Kidney (tissue), 14 donors: ENCODE measurements around the gene ABCB10. TPM values are rescaled to one million over a fixed set of nuclear protein-coding genes. Genes with fewer than 3 reads are reported as not detected.

Experiments used
- DNase-seq, 5 donors: peaks; one replicate each; pipeline ENCODE4 v3.0.0-alpha.2; 2013 to 2020
- FAIRE-seq: peaks from 2 replicates; lab custom pipeline; 2012; peaks lifted over from hg19 to GRCh38; lab: Jason Lieb, UNC
- H3K27ac ChIP-seq, 2 donors: one replicate each; pipeline ENCODE4 v1.7.0; 2013; ENCODE audit warnings: low read depth in 2 of 2, low read length in 2 of 2, inconsistent platforms in 1 of 2
- H3K27me3 ChIP-seq: one replicate; pipeline ENCODE4 v1.7.1; 2013; ENCODE audit warnings: low read length, inconsistent platforms; ENCODE audit not compliant: control insufficient read depth, insufficient read depth
- H3K36me3 ChIP-seq, 3 donors: one replicate each; pipeline versions ENCODE4 v1.7.0 to v1.7.1; 2013; ENCODE audit warnings: low read length in 3 of 3, control low read depth in 1 of 3, inconsistent platforms in 1 of 3; ENCODE audit not compliant: insufficient read depth in 3 of 3, control insufficient read depth in 2 of 3
- H3K4me1 ChIP-seq, 3 donors: one replicate each; pipeline versions ENCODE4 v1.7.0 to v1.7.1; 2013; ENCODE audit warnings: low read length in 3 of 3, inconsistent platforms in 1 of 3, low read depth in 1 of 3; ENCODE audit not compliant: control insufficient read depth in 2 of 3, insufficient read depth in 2 of 3
- H3K4me3 ChIP-seq, 3 donors: one replicate each; pipeline versions ENCODE4 v1.7.0 to v1.8.1; 2013; ENCODE audit warnings: low read length in 3 of 3, control low read depth in 1 of 3, inconsistent platforms in 1 of 3
- H3K9ac ChIP-seq, 3 donors: one replicate each; pipeline versions ENCODE4 v1.7.0 to v1.7.1; 2013; ENCODE audit warnings: low read length in 3 of 3, control low read depth in 1 of 3, inconsistent platforms in 1 of 3
- H3K9me3 ChIP-seq, 3 donors: one replicate each; pipeline versions ENCODE4 v1.7.0 to v1.7.1; 2013; ENCODE audit warnings: low read length in 3 of 3, control low read depth in 1 of 3, inconsistent platforms in 1 of 3; ENCODE audit not compliant: control insufficient read depth in 2 of 3, insufficient read depth in 1 of 3
- intact Hi-C: fragments of 100-400 bp; cut with DNase I; formaldehyde crosslinking; loops from one replicate; pipeline ENCODE4 v1.11.1; 2022
- polyA plus RNA-seq: library from polyadenylated mRNA; stranded (reverse); fragments of 350-450 nt; fragmentation: Illumina TruSeq; extraction: RNeasy Lipid Tissue Mini Kit (QIAGEN cat#74804); gene quantifications from one replicate; pipeline ENCODE4 v1.2.3, GENCODE V29; 2014; ENCODE audit warnings: low read depth, low replicate concordance; ENCODE audit not compliant: insufficient read depth
- total RNA-seq: library from RNA; stranded (reverse); fragmentation: NEBNext Ultra II Directional; extraction: Animal tissue kit (Norgen Biotek cat#: 25700); gene quantifications from one replicate; pipeline ENCODE4 v1.2.1, GENCODE V29; 2021
- TF ChIP-seq, protein P1 (sequence below): IDR thresholded peaks from 3 replicates; pipeline ENCODE4 v1.5.1; 2012; ENCODE audit warnings: mild to moderate bottlenecking, moderate library complexity, borderline replicate concordance; ENCODE audit not compliant: insufficient read depth; ENCODE audit errors: extremely low read depth
- donor health status: control.
- donor health status: control.
- donor health status: control.
- donor health status: control.
- donor health status: control.
- donor health status: DM: yes; HTN: yes; CAD: no.
- donor health status: Normal renal cell carcinoma (clear cell type).

Gene ABCB10
- total and polyA plus RNA-seq, 2 donors from 2014 or later = 4.5 to 15.4 TPM

DNA sequence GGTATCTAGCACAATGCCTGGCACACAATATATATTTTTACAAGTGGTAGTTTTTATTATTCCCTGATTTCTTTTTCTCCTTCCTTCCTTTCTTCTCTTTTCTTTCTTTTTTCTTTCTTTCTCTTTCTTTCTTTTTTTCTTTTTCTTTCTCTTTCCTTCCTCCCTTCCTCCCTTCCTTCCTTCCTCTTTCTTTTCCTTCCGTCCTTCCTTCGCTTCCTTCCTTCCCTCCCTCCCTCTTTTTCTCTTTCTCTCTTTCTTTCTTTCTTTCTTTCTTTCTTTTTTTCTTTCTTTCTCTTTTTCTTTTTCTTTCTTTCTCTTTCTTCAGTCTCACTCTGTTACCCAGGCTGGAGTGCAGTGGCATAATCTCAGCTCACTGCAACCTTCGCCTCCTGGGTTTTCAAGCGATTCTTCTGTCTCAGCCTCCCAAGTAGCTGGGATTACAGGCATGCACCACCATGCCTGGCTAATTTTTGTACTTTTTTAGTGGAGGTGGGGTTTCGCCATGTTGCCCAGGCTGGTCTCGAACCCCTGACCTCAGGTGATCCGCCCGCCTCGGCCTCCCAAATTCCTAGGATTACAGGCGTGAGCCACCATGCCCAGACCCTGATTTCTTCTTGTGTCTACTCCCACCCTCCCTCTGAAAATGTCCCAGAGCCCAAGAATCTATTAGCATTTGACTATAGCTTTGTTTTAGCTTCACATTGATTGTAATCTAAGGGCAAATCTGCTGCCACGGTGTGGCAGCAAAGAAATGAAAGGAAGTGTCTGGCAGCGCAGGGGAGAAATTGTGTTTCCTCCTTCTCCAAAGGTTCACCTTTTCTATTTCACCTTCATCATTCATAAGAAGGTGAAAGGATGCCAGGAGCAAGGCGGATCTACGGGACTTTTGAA, 19.9 kb upstream of the ABCB10 start:
- Histone ChIP-seq H3K27me3 (no peaks in the 10 kb centered on the region), H3K4me1 (peaks cover 0 to 6% (median 0%) of the 10 kb centered on the region in 3 donors), H3K9ac (peak overlapping the region in 1 of 3 donors; percentile 5), H3K27ac (no peak overlapping the region), H3K4me3 (peak overlapping the region in 1 of 3 donors; percentile 20), H3K9me3 (no peaks in the 10 kb centered on the region), H3K36me3 (no peaks in the 10 kb centered on the region)
- TF ChIP-seq, protein P1, sequence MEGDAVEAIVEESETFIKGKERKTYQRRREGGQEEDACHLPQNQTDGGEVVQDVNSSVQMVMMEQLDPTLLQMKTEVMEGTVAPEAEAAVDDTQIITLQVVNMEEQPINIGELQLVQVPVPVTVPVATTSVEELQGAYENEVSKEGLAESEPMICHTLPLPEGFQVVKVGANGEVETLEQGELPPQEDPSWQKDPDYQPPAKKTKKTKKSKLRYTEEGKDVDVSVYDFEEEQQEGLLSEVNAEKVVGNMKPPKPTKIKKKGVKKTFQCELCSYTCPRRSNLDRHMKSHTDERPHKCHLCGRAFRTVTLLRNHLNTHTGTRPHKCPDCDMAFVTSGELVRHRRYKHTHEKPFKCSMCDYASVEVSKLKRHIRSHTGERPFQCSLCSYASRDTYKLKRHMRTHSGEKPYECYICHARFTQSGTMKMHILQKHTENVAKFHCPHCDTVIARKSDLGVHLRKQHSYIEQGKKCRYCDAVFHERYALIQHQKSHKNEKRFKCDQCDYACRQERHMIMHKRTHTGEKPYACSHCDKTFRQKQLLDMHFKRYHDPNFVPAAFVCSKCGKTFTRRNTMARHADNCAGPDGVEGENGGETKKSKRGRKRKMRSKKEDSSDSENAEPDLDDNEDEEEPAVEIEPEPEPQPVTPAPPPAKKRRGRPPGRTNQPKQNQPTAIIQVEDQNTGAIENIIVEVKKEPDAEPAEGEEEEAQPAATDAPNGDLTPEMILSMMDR = no peak
- FAIRE-seq (no peak), DNase-seq (no peak)
- intact Hi-C loops = no loop called here

DNA sequence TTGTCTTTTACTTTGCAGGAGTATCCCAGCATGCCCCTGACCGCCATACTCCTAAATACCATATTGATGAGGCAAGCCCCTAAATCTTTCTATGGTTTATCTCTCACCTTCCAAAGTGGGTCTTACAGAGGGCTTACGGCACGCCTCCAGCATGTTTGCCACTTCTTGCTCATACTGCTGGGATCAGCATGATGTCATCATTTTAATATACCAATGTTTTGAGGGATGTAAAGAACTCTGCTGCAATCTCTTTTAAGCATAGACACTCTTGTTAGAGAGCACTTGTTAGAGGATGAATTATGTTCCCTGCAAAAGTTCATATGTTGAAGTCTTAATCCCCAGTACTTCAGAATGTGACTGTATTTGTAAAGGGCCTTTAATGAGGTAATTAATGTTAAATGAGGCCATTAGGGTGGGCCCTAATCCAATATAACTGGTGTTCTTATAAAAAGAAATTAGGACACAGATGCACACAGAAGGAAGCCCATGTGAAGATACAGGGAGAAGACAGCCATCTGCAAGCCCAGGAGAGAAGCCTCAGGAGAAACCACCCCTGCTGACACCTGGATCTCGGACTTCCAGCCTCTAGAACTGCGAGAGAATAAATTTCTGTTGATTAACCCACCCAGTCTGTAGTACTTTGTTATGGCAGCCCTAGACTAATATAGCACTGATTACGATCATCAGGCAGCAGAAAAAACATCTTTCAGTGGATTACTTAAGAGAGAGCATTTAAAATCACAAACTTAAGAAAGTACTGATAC, 16.4 kb upstream of the ABCB10 start:
- no peaks in the 10 kb centered on the region for H3K27me3 ChIP-seq
- DNase-seq (no peak), FAIRE-seq (no peak)
- peaks cover 0 to 6% (median 0%) of the 10 kb centered on the region in 3 donors for H3K4me1 ChIP-seq
- H3K9me3 ChIP-seq = no peaks in the 10 kb centered on the region
- no peak overlapping the region for H3K4me3 ChIP-seq
- no peak overlapping the region for H3K9ac ChIP-seq
- TF ChIP-seq, protein P1 = no peak
- no peak overlapping the region for H3K27ac ChIP-seq
- intact Hi-C loops = no loop called here
- no peaks in the 10 kb centered on the region for H3K36me3 ChIP-seq

DNA sequence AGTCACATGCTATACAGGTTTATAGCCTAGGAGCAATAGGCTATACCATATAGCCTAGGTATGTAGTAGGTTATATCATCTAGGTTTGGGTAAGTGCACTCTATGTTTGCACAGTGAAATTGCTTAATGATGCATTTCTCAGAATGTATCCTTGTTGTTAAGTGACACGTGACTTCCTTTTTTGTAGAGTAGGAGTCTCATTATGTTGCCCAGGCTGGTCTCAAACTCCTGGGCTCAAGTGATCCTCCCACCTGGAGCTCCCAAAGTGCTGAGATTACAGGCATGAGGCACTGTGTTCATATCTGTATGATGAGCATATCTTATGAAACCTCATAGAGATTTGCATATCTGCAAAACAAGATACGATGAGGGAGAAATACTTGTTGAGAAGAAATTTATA, 13.8 kb upstream of the ABCB10 start:
- TF ChIP-seq, protein P1 = no peak

More for the DNA sequence above, 13.8 kb upstream of the ABCB10 start:
- Histone ChIP-seq H3K4me1 (no peaks in the 10 kb centered on the region), H3K4me3 (no peak overlapping the region), H3K27ac (no peak overlapping the region), H3K36me3 (no peaks in the 10 kb centered on the region), H3K9ac (no peak overlapping the region), H3K9me3 (no peaks in the 10 kb centered on the region), H3K27me3 (no peaks in the 10 kb centered on the region)
- FAIRE-seq (no peak), DNase-seq (no peak)
- intact Hi-C loops = no loop called here
